Femur (tissue), 1 donor: ENCODE results near the gene NRN1.

Experiments
- DNase-seq: peaks from one replicate; pipeline ENCODE4 v3.0.0-alpha.2; 2017

Gene NRN1

GRCh38 chr6:6002005-6002847, 4.5 kb downstream of the NRN1 start:
- DNase-seq: no peak

- no peak for DNase-seq
Observed at GRCh38 chr6:6001443-6001842, 5.3 kb downstream of the NRN1 start.

GRCh38 chr6:5999688-6000608, 6.8 kb downstream of the NRN1 start:
- no peak for DNase-seq

- DNase-seq: peak; percentile 65
Observed at GRCh38 chr6:5998711-5999687, 7.7 kb downstream of the NRN1 start.

GRCh38 chr6:5998236-5998635, 8.5 kb downstream of the NRN1 start:
- no peak for DNase-seq

GRCh38 chr6:5997420-5997987, 9.2 kb downstream of the NRN1 start:
- no peak for DNase-seq

- DNase-seq: peak; percentile 73
Observed at GRCh38 chr6:5996714-5997419, 9.9 kb downstream of the NRN1 start.

- peak; percentile 93 for DNase-seq
Observed at GRCh38 chr6:5995949-5996713, 10.6 kb downstream of the NRN1 start.

GRCh38 chr6:5995658-5995948, 11.1 kb downstream of the NRN1 start:
- DNase-seq: no peak

- DNase-seq: no peak
Observed at GRCh38 chr6:5994999-5995657, 11.6 kb downstream of the NRN1 start.

GRCh38 chr6:5994234-5994998, 12.3 kb downstream of the NRN1 start:
- no peak for DNase-seq

- DNase-seq: no peak
Observed at GRCh38 chr6:5992551-5993225, 14.0 kb downstream of the NRN1 start.

- no peak for DNase-seq
Observed at GRCh38 chr6:5990786-5991185, 15.9 kb downstream of the NRN1 start.

- DNase-seq: no peak
Observed at GRCh38 chr6:5989141-5989723, 17.5 kb downstream of the NRN1 start.

- no peak for DNase-seq
Observed at GRCh38 chr6:5986861-5987260, 19.9 kb downstream of the NRN1 start.

GRCh38 chr6:5984150-5985089, 22.3 kb downstream of the NRN1 start:
- no peak for DNase-seq
